Nephron (organoid): ENCODE data around the gene NMS.

Source experiments
- H3K27ac Mint-ChIP-seq, 3 experiments: 2 replicates each; pipeline ENCODE4 v1.8.0; 2020; ENCODE audit warnings: mixed read lengths in 3 of 3, mild to moderate bottlenecking in 2 of 3, moderate library complexity in 1 of 3
- H3K27me3 Mint-ChIP-seq: 2 replicates; pipeline ENCODE4 v1.8.0; 2021; ENCODE audit warnings: low read depth, mild to moderate bottlenecking, moderate library complexity, mixed read lengths
- H3K36me3 Mint-ChIP-seq: 2 replicates; pipeline ENCODE4 v1.8.0; 2020; ENCODE audit warnings: low read depth, mixed read lengths
- H3K4me1 Mint-ChIP-seq: 2 replicates; pipeline ENCODE4 v1.8.0; 2020; ENCODE audit warnings: mixed read lengths
- H3K4me3 Mint-ChIP-seq, 3 experiments: 2 replicates each; pipeline ENCODE4 v1.8.0; 2020; ENCODE audit warnings: mild to moderate bottlenecking in 3 of 3, mixed read lengths in 3 of 3, moderate library complexity in 2 of 3
- H3K9me3 Mint-ChIP-seq: 2 replicates; pipeline ENCODE4 v1.8.0; 2020; ENCODE audit warnings: mixed read lengths
- CTCF ChIP-seq, 3 experiments: fragments of 200-600 bp; sonication (generic); IDR thresholded peaks; one replicate each; pipeline ENCODE4 v1.5.0; 2021; ENCODE audit warnings: antibody characterized with exemption in 3 of 3; ENCODE audit not compliant: unreplicated experiment in 3 of 3

NMS gene

GRCh38 chr2:100470898-100471514, 724 bp downstream of the NMS start:
- Mint-ChIP-seq H3K4me3 (no peak overlapping the region), H3K9me3 (no peaks in the 10 kb centered on the region), H3K36me3 (no peaks in the 10 kb centered on the region), H3K4me1 (no peaks in the 10 kb centered on the region), H3K27ac (no peak overlapping the region), H3K27me3 (no peaks in the 10 kb centered on the region)
- no peak for TF ChIP-seq CTCF (IDR thresholded peaks at IDR 0.05; ENCODE audit: unreplicated experiment in 3 of 3)

GRCh38 chr2:100476606-100477005, 6.3 kb downstream of the NMS start:
- Mint-ChIP-seq H3K9me3 (no peaks in the 10 kb centered on the region), H3K27me3 (peaks cover 14% of the 10 kb centered on the region), H3K27ac (no peak overlapping the region), H3K4me3 (no peak overlapping the region), H3K36me3 (no peaks in the 10 kb centered on the region), H3K4me1 (no peaks in the 10 kb centered on the region)
- TF ChIP-seq CTCF (IDR thresholded peaks at IDR 0.05; ENCODE audit: unreplicated experiment in 3 of 3), result no peak

- Mint-ChIP-seq H3K36me3 (no peaks in the 10 kb centered on the region), H3K27me3 (peaks cover 17% of the 10 kb centered on the region), H3K9me3 (peaks cover 2% of the 10 kb centered on the region), H3K4me1 (no peaks in the 10 kb centered on the region), H3K27ac (no peak overlapping the region), H3K4me3 (no peak overlapping the region)
- no peak for TF ChIP-seq CTCF (IDR thresholded peaks at IDR 0.05; ENCODE audit: unreplicated experiment in 3 of 3)
Measured at GRCh38 chr2:100482741-100483140, 12.5 kb downstream of the NMS start.

- no peaks in the 10 kb centered on the region for H3K4me1 Mint-ChIP-seq
- H3K27ac Mint-ChIP-seq, result no peak overlapping the region
- no peaks in the 10 kb centered on the region for H3K36me3 Mint-ChIP-seq
- peaks cover 2% of the 10 kb centered on the region for H3K9me3 Mint-ChIP-seq
- H3K4me3 Mint-ChIP-seq, result no peak overlapping the region
- peaks cover 15% of the 10 kb centered on the region for H3K27me3 Mint-ChIP-seq
- no peak for TF ChIP-seq CTCF (IDR thresholded peaks at IDR 0.05; ENCODE audit: unreplicated experiment in 3 of 3)
Measured at GRCh38 chr2:100483895-100484294, 13.6 kb downstream of the NMS start.

- H3K27me3 Mint-ChIP-seq, result peaks cover 12% of the 10 kb centered on the region
- peaks cover 2% of the 10 kb centered on the region for H3K9me3 Mint-ChIP-seq
- no peaks in the 10 kb centered on the region for H3K4me1 Mint-ChIP-seq
- no peak for TF ChIP-seq CTCF (IDR thresholded peaks at IDR 0.05; ENCODE audit: unreplicated experiment in 3 of 3)
- no peaks in the 10 kb centered on the region for H3K36me3 Mint-ChIP-seq
- no peak overlapping the region for H3K27ac Mint-ChIP-seq
- H3K4me3 Mint-ChIP-seq, result no peak overlapping the region
Measured at GRCh38 chr2:100484390-100484789, 14.1 kb downstream of the NMS start.

- Mint-ChIP-seq H3K27me3 (peaks cover 7% of the 10 kb centered on the region), H3K9me3 (peaks cover 2% of the 10 kb centered on the region), H3K4me1 (no peaks in the 10 kb centered on the region), H3K4me3 (no peak overlapping the region), H3K36me3 (no peaks in the 10 kb centered on the region), H3K27ac (no peak overlapping the region)
- no peak for TF ChIP-seq CTCF (IDR thresholded peaks at IDR 0.05; ENCODE audit: unreplicated experiment in 3 of 3)
Measured at GRCh38 chr2:100485396-100485795, 15.1 kb downstream of the NMS start.
